Femur (tissue), 1 donor: Measurements from ENCODE around the gene MT1H.
"Not testable (repeated sequence)": the region's sequence is repeated elsewhere in the genome, so short reads cannot be mapped to it uniquely, and the experiment has no call there.

Experiments used
- DNase-seq: peaks from one replicate; pipeline ENCODE4 v3.0.0-alpha.2; 2017

The MT1H gene

DNA sequence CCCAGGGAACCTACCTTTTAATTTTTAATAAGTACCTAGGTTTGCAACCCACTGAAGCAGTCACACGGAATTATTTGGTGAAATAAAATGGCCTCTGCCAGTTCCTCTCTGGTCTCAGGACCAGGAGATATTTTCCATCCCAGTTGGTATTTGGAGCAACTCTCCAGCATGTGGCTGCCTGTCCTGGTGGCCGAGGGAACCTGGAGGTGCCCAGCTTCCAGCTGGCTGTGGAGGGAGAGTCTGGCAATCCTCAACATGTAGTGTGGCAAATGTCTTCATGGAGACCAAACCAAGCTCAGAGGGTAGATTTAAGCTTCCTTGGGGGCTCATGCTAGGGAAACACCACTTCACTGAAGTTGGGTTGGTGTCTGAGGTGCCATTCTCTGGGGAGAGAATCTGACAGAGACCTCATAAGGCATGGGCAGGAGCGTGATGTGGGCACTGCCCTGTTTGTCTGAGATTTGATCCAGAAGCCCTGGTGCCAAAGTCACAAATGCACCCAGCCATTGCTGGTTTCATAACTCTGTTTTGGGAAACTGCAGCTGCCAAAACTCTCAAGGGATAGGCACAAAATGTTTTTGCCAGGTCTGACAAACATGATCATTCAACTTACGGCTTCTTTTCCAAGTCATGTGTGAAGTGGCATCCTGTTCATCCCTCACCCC, 15.4 kb downstream of the MT1H start:
- no peak for DNase-seq

- DNase-seq = no peak
Observed at GRCh38 chr16:56686758-56687157, 17.1 kb downstream of the MT1H start.

DNA sequence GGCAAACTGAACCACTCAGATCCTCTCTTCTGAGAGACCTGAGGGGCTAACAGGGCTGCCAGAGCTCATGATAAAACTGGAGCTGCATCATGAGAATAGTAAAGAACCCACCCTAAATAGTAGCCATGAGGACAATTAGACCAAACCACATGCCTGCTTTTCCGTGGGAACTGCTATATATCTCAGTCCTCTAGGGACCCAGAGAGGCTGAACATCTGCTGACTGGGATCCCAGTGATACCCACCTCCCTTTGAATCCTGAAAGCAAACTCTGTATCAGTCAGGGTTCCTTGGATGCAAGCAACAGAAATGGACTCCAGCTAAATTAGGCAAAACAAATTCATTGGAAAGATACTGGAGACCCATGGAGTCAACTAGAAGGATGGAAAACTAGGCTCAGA, 19.1 kb downstream of the MT1H start:
- no peak for DNase-seq

GRCh38 chr16:56689171-56689570, 19.6 kb downstream of the MT1H start:
- DNase-seq = no peak

DNA sequence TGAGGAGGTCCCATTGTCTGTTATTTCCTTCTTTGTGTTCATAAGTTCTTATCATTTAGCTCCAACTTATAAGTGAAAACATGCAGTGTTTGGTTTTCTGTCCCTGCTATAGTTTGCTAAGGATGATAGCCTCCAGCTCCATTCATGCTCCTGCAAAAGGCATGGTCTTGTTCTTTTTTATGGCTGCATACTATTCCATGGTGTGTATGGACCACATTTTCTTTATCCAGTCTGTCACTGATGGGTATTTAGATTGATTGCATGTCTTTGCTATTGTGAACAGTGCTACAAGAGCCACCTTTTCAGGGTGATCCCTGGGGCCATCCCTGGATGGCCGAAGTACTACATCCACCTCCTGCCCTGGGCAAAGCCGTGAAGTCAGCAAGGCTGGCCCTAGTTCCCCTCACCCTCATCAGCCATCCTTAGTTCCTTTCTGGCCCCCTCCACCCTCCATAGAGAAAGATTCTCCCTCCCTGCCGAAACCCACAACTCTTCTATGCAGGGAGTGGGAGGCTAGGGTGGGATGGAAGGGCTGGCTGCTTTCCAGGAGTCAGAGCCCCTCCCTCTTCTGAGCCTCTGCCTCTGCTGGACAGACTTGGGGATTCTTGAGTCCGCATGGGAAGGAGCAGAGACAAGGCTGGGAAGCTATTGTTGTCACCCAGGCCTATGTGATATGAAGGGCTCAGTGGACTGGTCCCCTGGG, 21.0 kb downstream of the MT1H start:
- no peak for DNase-seq

DNA sequence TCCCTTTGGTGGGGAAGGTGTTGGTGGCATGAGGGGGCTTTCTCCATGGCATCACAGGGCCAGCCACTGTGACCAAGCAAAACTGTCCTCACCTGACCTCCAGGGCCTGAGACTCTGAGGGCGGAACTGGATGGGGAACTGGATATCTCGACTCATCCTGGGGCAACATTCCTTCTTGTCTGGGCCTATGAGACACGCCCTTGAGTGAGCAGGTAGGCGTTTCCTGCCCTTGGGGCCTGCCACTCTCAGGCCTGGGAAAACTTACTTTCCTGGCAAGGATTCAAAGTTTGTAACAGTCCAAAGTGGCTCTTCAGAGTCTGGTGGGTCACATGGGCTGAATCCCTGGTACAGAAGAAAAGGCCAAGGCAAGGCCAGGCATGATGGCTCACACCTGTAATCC, 22.3 kb downstream of the MT1H start:
- DNase-seq = no peak

GRCh38 chr16:56695246-56695645, 25.6 kb downstream of the MT1H start:
- no peak for DNase-seq

- no peak for DNase-seq
Observed at GRCh38 chr16:56697456-56698155, 28.0 kb downstream of the MT1H start.

DNA sequence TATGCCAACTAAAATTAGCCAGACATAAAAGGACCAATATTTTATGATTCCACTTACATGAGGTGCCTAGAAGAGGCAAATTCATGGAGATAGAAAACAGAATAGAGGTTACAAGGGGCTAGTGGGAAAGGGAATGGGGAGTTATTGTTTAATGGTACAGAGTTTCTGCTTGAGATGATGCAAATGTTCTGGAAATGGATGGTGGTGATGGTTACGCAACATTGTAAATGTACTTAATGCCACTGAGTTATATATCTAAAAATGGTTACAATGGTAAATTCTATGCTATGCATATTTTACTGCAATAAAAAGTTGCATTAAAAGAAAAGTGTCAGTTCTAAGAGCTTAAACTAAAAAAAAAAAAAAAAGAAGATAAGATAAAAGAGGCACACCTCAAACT, 30.6 kb downstream of the MT1H start:
- no peak for DNase-seq

- DNase-seq = no peak
Observed at GRCh38 chr16:56700631-56701030, 31.0 kb downstream of the MT1H start.

DNA sequence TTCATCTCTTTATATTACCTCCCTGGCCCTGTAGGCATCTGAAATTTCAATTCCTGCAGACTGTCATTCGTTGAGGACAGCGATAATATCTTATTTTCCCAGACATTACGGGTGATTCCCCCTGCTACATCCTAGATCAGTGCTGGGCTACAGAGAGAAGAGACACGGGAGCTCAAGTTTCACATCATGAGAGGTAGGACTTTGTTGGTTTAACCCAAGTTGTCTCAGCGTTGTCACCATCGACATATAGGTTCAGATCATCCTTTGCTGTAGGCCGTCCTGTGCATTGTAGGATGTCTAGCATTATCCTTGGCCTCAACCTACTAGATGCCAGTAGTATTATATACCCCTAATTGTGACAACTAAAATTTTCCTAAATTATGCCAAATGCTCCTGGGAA, 31.9 kb downstream of the MT1H start:
- DNase-seq = no peak

DNA sequence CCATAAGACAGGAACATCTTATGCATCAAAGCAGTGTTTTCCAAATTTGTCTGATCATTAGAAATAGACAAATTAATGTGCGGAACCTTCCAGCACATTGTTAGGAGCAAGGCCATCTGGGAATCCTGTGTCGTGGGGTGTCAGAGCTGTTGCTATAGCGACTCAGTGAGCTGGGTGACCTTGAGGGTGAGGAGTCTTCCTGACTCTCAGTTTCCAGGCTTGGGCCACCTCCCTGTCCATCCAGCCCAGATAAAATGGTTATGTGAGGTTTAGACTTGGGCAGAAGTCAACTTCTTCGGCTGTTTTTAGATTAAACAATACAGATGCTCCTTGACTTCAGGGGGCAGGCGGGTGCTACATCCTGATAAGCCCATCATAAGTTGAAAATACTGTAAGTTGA, 33.2 kb downstream of the MT1H start:
- no peak for DNase-seq

- DNase-seq = no peak
Observed at GRCh38 chr16:56708525-56709442, 39.2 kb downstream of the MT1H start.

DNA sequence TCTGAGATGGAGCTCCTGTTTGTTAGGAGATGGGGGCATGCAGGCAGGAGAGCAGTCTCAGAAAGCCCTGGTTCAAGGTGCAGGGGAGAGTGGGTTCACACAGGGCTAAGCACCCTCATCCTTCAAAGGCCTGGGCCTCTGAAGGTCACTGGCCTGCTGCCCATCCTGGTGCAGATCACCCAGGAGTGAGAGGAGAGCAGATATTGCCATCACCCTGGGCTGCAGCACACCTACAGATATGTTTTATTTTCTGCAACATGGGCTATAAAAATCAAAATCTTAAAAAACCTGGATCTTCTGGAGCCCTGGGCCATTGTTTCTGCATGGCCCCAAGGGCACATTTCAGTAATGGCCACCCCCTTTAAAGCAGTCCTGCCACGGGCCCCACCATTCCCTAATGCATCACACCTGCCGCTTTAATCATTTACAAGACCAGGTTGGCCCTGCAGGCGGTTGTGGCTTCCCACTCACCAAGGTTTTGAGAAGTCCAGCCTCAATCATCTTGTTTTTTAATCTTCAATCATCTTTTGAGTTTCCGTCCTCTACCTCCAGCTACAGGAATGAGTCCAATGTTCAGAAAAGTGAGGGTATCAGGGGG, 39.9 kb downstream of the MT1H start:
- no peak for DNase-seq

DNA sequence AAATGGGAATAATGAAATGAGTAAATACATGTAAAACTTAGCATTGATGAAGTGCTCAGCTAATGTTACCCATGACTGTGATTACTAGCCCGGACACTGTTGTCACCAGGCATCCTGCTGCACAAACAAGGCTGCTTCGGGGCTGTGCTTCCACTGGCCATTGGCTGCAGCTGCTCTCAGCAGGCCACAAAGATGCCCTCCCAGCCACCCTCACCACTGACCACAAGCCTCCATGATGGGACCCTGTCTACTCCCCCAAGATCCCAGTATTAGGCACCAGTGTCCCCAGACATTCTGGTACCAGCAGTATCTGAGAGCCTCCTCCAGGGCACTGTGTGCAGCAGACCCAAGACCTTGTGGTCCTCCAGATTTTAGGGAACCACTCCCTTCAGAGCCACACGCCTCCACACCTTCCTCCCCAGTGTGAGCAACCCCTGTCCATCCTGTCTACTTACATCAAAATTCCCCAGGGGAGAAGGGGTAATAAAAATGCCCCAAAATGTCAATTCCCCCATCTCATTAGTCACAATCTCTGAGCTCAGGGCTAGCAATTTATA, 40.6 kb downstream of the MT1H start:
- no peak for DNase-seq

DNA sequence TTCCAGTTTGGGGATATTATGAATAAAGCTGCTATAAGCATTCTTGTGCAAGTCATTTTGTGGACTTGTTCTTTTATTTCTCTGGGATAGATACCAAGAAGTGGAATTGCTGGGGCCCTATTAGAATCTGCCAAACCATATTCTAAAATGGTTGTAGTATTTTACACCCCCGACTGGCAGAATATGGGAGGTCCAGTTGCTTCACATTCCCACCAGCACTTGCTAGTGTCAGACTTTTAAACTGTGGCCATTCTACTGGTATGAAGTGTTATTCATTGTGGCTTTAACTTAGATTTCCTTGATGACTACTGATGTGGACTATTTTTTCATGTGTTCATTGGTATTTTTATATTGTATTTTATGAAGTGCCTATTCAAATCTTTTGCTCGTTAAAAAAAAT, 42.2 kb downstream of the MT1H start:
- DNase-seq = no peak

DNA sequence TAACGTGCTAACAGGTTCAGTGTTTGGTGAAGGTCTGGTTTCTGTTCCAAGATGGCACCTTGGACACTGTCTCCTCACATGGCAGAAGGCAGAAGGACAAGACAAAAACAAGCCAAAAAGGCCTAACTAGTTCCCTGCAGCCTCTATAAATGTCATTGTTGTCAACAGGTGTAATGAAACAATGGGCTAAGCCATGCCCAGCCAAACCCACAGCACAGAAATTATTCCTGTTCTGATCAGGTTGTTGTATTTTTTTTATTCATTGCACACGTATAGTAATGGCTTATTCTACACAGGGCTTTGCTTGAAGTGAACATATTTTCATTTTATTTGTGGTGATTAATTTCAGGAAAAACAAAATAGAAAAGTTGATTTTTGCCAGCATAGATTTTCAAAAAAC, 44.2 kb downstream of the MT1H start:
- no peak for DNase-seq

- DNase-seq = no peak
Observed at GRCh38 chr16:56715126-56715525, 45.5 kb downstream of the MT1H start.

- no peak for DNase-seq
Observed at GRCh38 chr16:56716761-56717160, 47.1 kb downstream of the MT1H start.

- not testable (repeated sequence) for DNase-seq
Observed at GRCh38 chr16:56717532-56717931, 47.9 kb downstream of the MT1H start.
